Measurements from ENCODE around the gene IGDCC3. TPM values are rescaled to one million over a fixed set of nuclear protein-coding genes. Genes with fewer than 3 reads are reported as not detected.

The IGDCC3 gene
- polyA plus RNA-seq, 1 donor from 2014 or later = 14.4 TPM

GRCh38 chr15:65421360-65422215, 43.8 kb upstream of the IGDCC3 start:
- Histone ChIP-seq H3K4me2 (ENCODE audit: low read length) (peak overlapping the region; percentile 48), H2AFZ (ENCODE audit: low read depth, low read length) (peak overlapping the region; percentile 71), H3K36me3 (ENCODE audit: insufficient read depth, low read length) (no peaks in the 10 kb centered on the region), H3K79me2 (replicated peaks; ENCODE audit: insufficient read depth, low read length) (peaks cover 10% of the 10 kb centered on the region), H3K27ac (ENCODE audit: low read length) (peak overlapping the region; percentile 37), H3K27me3 (ENCODE audit: insufficient read depth, low read depth, low read length) (peaks cover 3% of the 10 kb centered on the region), H3K4me3 (ENCODE audit: low read length) (peak overlapping the region; percentile 68), H3K9ac (ENCODE audit: low read length) (peak overlapping the region; percentile 59), H4K20me1 (ENCODE audit: insufficient read depth) (no peaks in the 10 kb centered on the region), H3F3A (ENCODE audit: insufficient read depth, low read length, poor library complexity, severe bottlenecking) (no peaks in the 10 kb centered on the region), H3K9me2 (ENCODE audit: insufficient read depth, low read length) (no peaks in the 10 kb centered on the region), H3K9me3 (ENCODE audit: low read length) (no peaks in the 10 kb centered on the region)
- peak; percentile 26 for TF ChIP-seq TAF1 (IDR thresholded peaks at IDR 0.05; ENCODE audit: low read depth)
- TF ChIP-seq EZH2 (IDR thresholded peaks at IDR 0.05; ENCODE audit: borderline replicate concordance, insufficient read depth, low read length, poor library complexity, severe bottlenecking) = no peak
- no peak for TF ChIP-seq POLR2AphosphoS5 (IDR thresholded peaks at IDR 0.05)
- TF ChIP-seq REST (IDR thresholded peaks at IDR 0.05; ENCODE audit: borderline replicate concordance) = no peak
- peak; percentile 16 for TF ChIP-seq MXI1 (conservative IDR thresholded peaks at IDR 0.05; ENCODE audit: poor library complexity, severe bottlenecking)

DNA sequence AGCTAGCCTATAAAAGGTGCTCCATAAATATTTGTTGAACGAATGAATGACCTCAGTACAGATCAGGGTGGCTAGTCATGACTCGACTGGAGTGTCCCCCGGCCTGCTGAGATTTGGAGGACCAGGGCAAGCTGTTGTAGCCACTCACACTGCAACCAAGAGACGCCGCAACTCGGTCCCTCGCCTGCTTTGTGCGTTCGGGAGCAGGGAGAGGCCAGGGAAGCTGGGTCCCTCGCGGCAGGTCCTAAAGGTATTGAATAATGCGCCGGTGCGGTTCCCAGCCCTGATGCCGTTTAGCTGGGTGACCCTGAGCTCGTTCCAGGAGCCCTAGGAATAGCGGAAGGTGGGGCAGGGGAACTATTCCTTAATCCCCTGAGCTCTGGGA, 43.2 kb upstream of the IGDCC3 start:
- Histone ChIP-seq H3K27ac (ENCODE audit: low read length) (no peak overlapping the region), H4K20me1 (ENCODE audit: insufficient read depth) (no peaks in the 10 kb centered on the region), H3K4me2 (ENCODE audit: low read length) (peak overlapping the region; percentile 48), H3F3A (ENCODE audit: insufficient read depth, low read length, poor library complexity, severe bottlenecking) (no peaks in the 10 kb centered on the region), H3K4me3 (ENCODE audit: low read length) (peak overlapping the region; percentile 68), H3K79me2 (replicated peaks; ENCODE audit: insufficient read depth, low read length) (peaks cover 10% of the 10 kb centered on the region), H3K9me3 (ENCODE audit: low read length) (no peaks in the 10 kb centered on the region), H2AFZ (ENCODE audit: low read depth, low read length) (no peak overlapping the region), H3K27me3 (ENCODE audit: insufficient read depth, low read depth, low read length) (peaks cover 3% of the 10 kb centered on the region), H3K9ac (ENCODE audit: low read length) (peak overlapping the region; percentile 59), H3K9me2 (ENCODE audit: insufficient read depth, low read length) (no peaks in the 10 kb centered on the region), H3K36me3 (ENCODE audit: insufficient read depth, low read length) (no peaks in the 10 kb centered on the region)
- TF ChIP-seq MXI1 (conservative IDR thresholded peaks at IDR 0.05; ENCODE audit: poor library complexity, severe bottlenecking) (no peak), SMC3 (conservative IDR thresholded peaks at IDR 0.05; ENCODE audit: poor library complexity) (no peak), RAD21 (conservative IDR thresholded peaks at IDR 0.05) (no peak), TAF1 (IDR thresholded peaks at IDR 0.05; ENCODE audit: low read depth) (no peak), POLR2AphosphoS5 (IDR thresholded peaks at IDR 0.05) (no peak)

DNA sequence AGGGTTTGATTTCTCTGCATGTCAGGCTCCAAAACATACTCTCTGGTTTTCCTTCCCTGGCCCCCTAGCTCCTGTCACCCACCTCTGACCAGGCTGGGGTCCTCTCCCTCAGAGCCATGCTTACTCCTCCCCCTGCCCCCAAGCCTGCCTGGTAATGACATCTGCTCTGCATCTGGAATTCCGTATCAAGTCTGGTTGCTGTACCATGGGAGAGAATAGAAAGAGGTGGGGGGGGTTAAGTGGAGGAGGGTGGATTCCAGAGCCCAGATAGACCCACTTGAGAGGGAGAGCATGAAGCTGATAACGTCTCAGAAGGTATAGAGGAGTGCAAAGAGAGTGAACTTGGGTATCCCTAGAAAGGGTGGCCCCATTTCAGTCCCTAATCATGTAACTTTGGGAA, 40.8 kb upstream of the IGDCC3 start:
- Histone ChIP-seq H2AFZ (ENCODE audit: low read depth, low read length) (no peak overlapping the region), H3K4me2 (ENCODE audit: low read length) (no peak overlapping the region), H3K9me3 (ENCODE audit: low read length) (no peaks in the 10 kb centered on the region), H3K27ac (ENCODE audit: low read length) (no peak overlapping the region), H4K20me1 (ENCODE audit: insufficient read depth) (no peaks in the 10 kb centered on the region), H3F3A (ENCODE audit: insufficient read depth, low read length, poor library complexity, severe bottlenecking) (no peaks in the 10 kb centered on the region), H3K9me2 (ENCODE audit: insufficient read depth, low read length) (no peaks in the 10 kb centered on the region), H3K4me3 (ENCODE audit: low read length) (no peak overlapping the region), H3K27me3 (ENCODE audit: insufficient read depth, low read depth, low read length) (peaks cover 3% of the 10 kb centered on the region), H3K79me2 (replicated peaks; ENCODE audit: insufficient read depth, low read length) (peaks cover 10% of the 10 kb centered on the region), H3K9ac (ENCODE audit: low read length) (no peak overlapping the region), H3K36me3 (ENCODE audit: insufficient read depth, low read length) (no peaks in the 10 kb centered on the region)
- TF ChIP-seq TAF1 (IDR thresholded peaks at IDR 0.05; ENCODE audit: low read depth) = no peak
- TF ChIP-seq EP300 (conservative IDR thresholded peaks at IDR 0.05; ENCODE audit: poor library complexity, severe bottlenecking) = no peak
- no peak for TF ChIP-seq REST (IDR thresholded peaks at IDR 0.05; ENCODE audit: borderline replicate concordance)
